GM15510 (cell line): ENCODE measurements around the gene RASA3.

Experiments
- POLR2A ChIP-seq: IDR thresholded peaks from 3 replicates; pipeline ENCODE4 v1.6.1; 2011; ENCODE audit warnings: borderline replicate concordance; ENCODE audit not compliant: insufficient read length; ENCODE audit errors: extremely low read depth

RASA3 gene

GRCh38 chr13:114067886-114068651, 64.4 kb downstream of the RASA3 start:
- TF ChIP-seq POLR2A: no peak

DNA sequence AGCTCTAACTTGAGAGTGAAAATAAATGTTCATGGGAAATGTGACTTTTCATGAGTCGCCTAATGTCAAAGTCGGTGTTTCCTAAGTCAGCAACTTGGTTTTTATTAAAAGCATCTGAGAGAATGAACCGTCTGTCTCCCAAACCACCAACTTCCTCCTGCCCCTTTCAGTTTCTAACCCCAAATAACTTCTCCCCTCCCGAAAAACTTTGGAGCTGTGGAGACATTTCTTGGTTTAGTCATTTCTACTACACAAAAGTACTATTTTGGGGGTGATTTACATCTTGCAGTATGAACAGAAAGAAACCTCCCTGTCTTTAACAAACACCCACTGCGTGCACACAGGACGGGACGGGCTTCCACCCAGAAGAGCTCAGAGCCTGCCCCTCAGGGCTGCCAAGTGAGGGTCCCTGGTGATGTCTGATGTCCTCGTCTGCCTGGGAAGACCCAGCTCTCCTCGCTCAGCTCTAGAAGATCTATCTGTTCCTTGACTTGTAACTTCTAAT, 65.0 kb downstream of the RASA3 start:
- TF ChIP-seq POLR2A: no peak

GRCh38 chr13:114066956-114067355, 65.5 kb downstream of the RASA3 start:
- TF ChIP-seq POLR2A: peak; percentile 21

GRCh38 chr13:114065926-114066774, 66.3 kb downstream of the RASA3 start:
- peak; percentile 35 for TF ChIP-seq POLR2A

- TF ChIP-seq POLR2A: no peak
Observed at GRCh38 chr13:114065141-114065925, 67.1 kb downstream of the RASA3 start.

GRCh38 chr13:114064450-114065140, 67.8 kb downstream of the RASA3 start:
- TF ChIP-seq POLR2A: no peak

- no peak for TF ChIP-seq POLR2A
Observed at GRCh38 chr13:114063545-114064449, 68.6 kb downstream of the RASA3 start.

DNA sequence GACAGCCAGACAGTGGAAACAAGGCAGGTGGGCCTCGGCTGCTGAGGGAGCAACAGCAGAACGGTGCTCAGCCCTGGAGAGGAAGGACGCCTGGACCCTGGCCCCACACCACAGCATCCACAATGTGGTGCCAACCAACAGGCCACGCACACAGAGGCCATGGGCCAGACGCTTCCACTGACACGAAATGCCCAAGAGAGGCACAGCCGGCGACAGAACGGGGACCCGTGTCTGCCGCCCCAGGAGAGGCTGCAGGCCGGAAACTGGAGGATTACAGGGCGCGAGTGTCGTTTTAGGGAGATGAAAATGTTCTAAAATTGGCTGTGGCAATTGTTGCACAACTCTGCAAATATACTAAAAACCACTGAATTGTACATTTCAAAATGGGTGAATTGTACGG, 69.7 kb downstream of the RASA3 start:
- TF ChIP-seq POLR2A: no peak

GRCh38 chr13:114062341-114062740, 70.1 kb downstream of the RASA3 start:
- no peak for TF ChIP-seq POLR2A

- no peak for TF ChIP-seq POLR2A
Observed at GRCh38 chr13:114061744-114062143, 70.7 kb downstream of the RASA3 start.

DNA sequence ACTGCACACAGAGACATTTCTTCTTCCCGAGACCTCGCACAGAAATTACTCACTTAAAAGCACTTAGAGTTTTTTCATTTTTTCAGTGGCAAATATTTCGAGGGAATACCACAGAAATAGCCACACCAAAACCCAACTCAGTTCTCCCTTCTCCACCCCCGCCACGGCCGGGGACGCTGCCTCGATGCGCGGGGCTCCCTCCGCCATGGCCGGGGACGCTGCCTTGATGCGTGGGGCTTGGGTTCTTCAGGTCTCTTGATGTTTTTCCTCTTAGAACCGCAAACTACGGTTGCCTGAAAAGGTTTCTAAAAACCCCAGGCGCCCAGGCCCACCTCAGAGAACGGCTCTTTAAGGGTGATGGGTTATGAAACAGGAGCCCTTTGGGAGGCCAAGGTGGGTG, 71.4 kb downstream of the RASA3 start:
- TF ChIP-seq POLR2A: no peak

GRCh38 chr13:114059946-114060860, 72.2 kb downstream of the RASA3 start:
- TF ChIP-seq POLR2A: no peak
